HepG2 (cell line): ENCODE data around the gene CHST6. TPM values are rescaled to one million over a fixed set of nuclear protein-coding genes. Genes with fewer than 3 reads are reported as not detected.
A peak's percentile ranks its signal among the peaks of the same experiment; 100 is the strongest.

ENCODE experiments used
- ATAC-seq: fragments of 200-7000 bp; cut with Tn5 transposase; 3 replicates; pipeline ENCODE4 v1.9.1; 2020; ENCODE audit warnings: mild to moderate bottlenecking, moderate library complexity
- BruUV-seq: library from RNA; stranded (reverse); fragments of 400-500 nt; replicated peaks from 2 replicates; lab custom pipeline; 2021; lab: Mats Ljungman, UMichigan
- CTCF ChIA-PET: fragments of 300-600 bp; formaldehyde crosslinking; extraction: SDS; loops from one replicate; lab custom pipeline; 2021; ENCODE audit warnings: low total read pairs, inconsistent platforms, low intra/inter-chr PET ratio; lab: Yijun Ruan, JAX
- POLR2A ChIA-PET: fragments of 350-600 bp; sonication (Branson Sonifier 250); formaldehyde crosslinking; loops from one replicate; lab custom pipeline; 2020; ENCODE audit warnings: antibody characterized with exemption, inconsistent platforms; lab: Yijun Ruan, JAX
- DNase-seq: peaks from one replicate; pipeline ENCODE4 v3.0.0-alpha.2; 2015; ENCODE audit warnings: low spot score
- FAIRE-seq: peaks from 3 replicates; lab custom pipeline; 2011; peaks lifted over from hg19 to GRCh38; lab: Jason Lieb, UNC
- H2AFZ ChIP-seq: one replicate; pipeline ENCODE4 v1.6.1; 2011; ENCODE audit warnings: low read length, inconsistent platforms
- H3K27ac ChIP-seq: fragments of 300-600 bp; 3 replicates; pipeline ENCODE4 v1.8.0; 2011; ENCODE audit warnings: mixed run types, mild to moderate bottlenecking, mixed read lengths, low read length, inconsistent platforms; ENCODE audit not compliant: insufficient read depth; ENCODE audit errors: extremely low read length
- H3K27me3 ChIP-seq, 2 experiments: fragments of 200-600 bp in 1 of 2; 2 replicates in 1 of 2; 3 replicates in 1 of 2; pipeline versions ENCODE4 v1.6.0 to v1.8.0; 2011; ENCODE audit warnings: low read length in 2 of 2, mild to moderate bottlenecking in 2 of 2, moderate library complexity in 2 of 2, inconsistent platforms in 1 of 2; ENCODE audit not compliant: insufficient read depth in 2 of 2, control insufficient read depth in 1 of 2
- H3K36me3 ChIP-seq, 2 experiments: fragments of 200-600 bp in 1 of 2; replicated peaks in 1 of 2; 2 replicates in 1 of 2; 3 replicates in 1 of 2; pipeline versions ENCODE4 v1.5.1 to v1.8.0; 2011; ENCODE audit warnings: low read length in 2 of 2, inconsistent platforms in 1 of 2; ENCODE audit not compliant: insufficient read depth in 2 of 2, control insufficient read depth in 1 of 2
- H3K4me1 ChIP-seq: 2 replicates; pipeline ENCODE4 v1.5.1; 2012; ENCODE audit warnings: low read length, inconsistent platforms; ENCODE audit not compliant: insufficient read depth
- H3K4me2 ChIP-seq: 2 replicates; pipeline ENCODE4 v1.6.0; 2011; ENCODE audit warnings: low read depth, low read length, inconsistent platforms
- H3K4me3 ChIP-seq, 3 experiments: fragments of 200-600 bp in 1 of 3; sonication (generic), shearing (Covaris generic) in 1 of 3; replicated peaks in 1 of 3; 2 replicates each; pipeline ENCODE4 v1.5.1; 2011 to 2016; ENCODE audit warnings: low read length in 3 of 3, inconsistent platforms in 2 of 3, low read depth in 2 of 3, mild to moderate bottlenecking in 2 of 3, control low read depth in 1 of 3, mixed read lengths in 1 of 3; ENCODE audit not compliant: insufficient read depth in 1 of 3
- H3K79me2 ChIP-seq: one replicate; pipeline ENCODE4 v1.6.1; 2011; ENCODE audit warnings: low read length, inconsistent platforms; ENCODE audit not compliant: insufficient read depth
- H3K9ac ChIP-seq: 2 replicates; pipeline ENCODE4 v1.6.0; 2011; ENCODE audit warnings: mild to moderate bottlenecking, low read depth, low read length, inconsistent platforms; ENCODE audit not compliant: insufficient read depth
- H3K9me3 ChIP-seq: 2 replicates; pipeline ENCODE4 v1.5.1; 2012; ENCODE audit warnings: mild to moderate bottlenecking, low read length
- H4K20me1 ChIP-seq: 2 replicates; pipeline ENCODE4 v1.6.0; 2011; ENCODE audit warnings: inconsistent platforms, mild to moderate bottlenecking, low read length, moderate library complexity; ENCODE audit not compliant: insufficient read depth
- LBX2 ChIP-seq: sonication (generic); formaldehyde crosslinking; IDR thresholded peaks from 2 replicates; pipeline ENCODE4 v1.5.0; 2020; ENCODE audit warnings: missing genetic modification reagents, mild to moderate bottlenecking, borderline replicate concordance
- NFKB2 ChIP-seq: sonication (generic); formaldehyde crosslinking; IDR thresholded peaks from 2 replicates; pipeline ENCODE4 v1.4.0; 2020; ENCODE audit warnings: missing genetic modification reagents, borderline replicate concordance
- ZNF430 ChIP-seq: sonication (generic); formaldehyde crosslinking; IDR thresholded peaks from 2 replicates; pipeline ENCODE4 v1.9.0; 2021; ENCODE audit warnings: mild to moderate bottlenecking, missing genetic modification reagents
- WGBS: methylation state at CpG from one replicate; pipeline ENCODE4 v1.1.6; 2017; ENCODE audit warnings: low lambda C conversion rate; 5-methylcytosine and 5-hydroxymethylcytosine counted together
- in situ Hi-C: cut with HindIII; loops from 2 replicates; pipeline ENCODE4 v1.10.0; 2017; ENCODE audit warnings: low pct_unique_long_range_greater_than_20kb; ENCODE audit not compliant: extremely low pct_ligation_motif_present
- intact Hi-C: fragments of 100-400 bp; cut with micrococcal nuclease; formaldehyde crosslinking; loops from one replicate; pipeline ENCODE4 v1.10.0; 2022; ENCODE audit not compliant: unreplicated experiment
- polyA plus RNA-seq, 8 experiments: library from polyadenylated mRNA; depleted of rRNA in 3 of 8; stranded (reverse) in 7 of 8; unstranded in 1 of 8; fragments of >200 nt; fragmentation: Illumina TruSeq in 4 of 8; extraction: Trizol in 4 of 8; gene quantifications; 2 replicates each; pipeline versions ENCODE4 v1.2.1 to v1.2.3, GENCODE V29; 2011 to 2016; ENCODE audit warnings: low read depth in 4 of 8, missing spikeins in 1 of 8, mixed read lengths in 1 of 8; ENCODE audit not compliant: insufficient read depth in 1 of 8
- total RNA-seq, 5 experiments: library from RNA; depleted of rRNA; stranded (reverse); fragments of >200 nt; fragmentation: Illumina TruSeq; extraction: Trizol; gene quantifications; 2 replicates each; pipeline ENCODE4 v1.2.3, GENCODE V29; 2016; ENCODE audit warnings: low read depth in 1 of 5
- TF ChIP-seq, protein P1 (sequence below): sonication (generic); formaldehyde crosslinking; IDR thresholded peaks from 2 replicates; pipeline ENCODE4 v1.4.0; 2020; ENCODE audit warnings: missing genetic modification reagents
- TF ChIP-seq, protein P2 (sequence below): sonication (generic); formaldehyde crosslinking; IDR thresholded peaks from 2 replicates; pipeline ENCODE4 v1.4.0; 2020; ENCODE audit warnings: mild to moderate bottlenecking, missing genetic modification reagents

Gene CHST6
- total and polyA plus RNA-seq, 2 of the 13 experiments (the other 11 are each of a cell fraction or from before 2014, with no cell fraction given) = 0.18 to 0.91 TPM

GRCh38 chr16:75486676-75487313 is 8.4 kb downstream of the CHST6 start:
- Histone ChIP-seq H3K9ac (no peak overlapping the region), H2AFZ (no peak overlapping the region), H3K4me1 (peaks cover 44% of the 10 kb centered on the region), H3K79me2 (no peaks in the 10 kb centered on the region), H3K4me3 (no peak overlapping the region), H3K4me2 (peak overlapping the region; percentile 55), H3K27me3 (no peaks in the 10 kb centered on the region), H3K27ac (no peak overlapping the region), H3K9me3 (no peaks in the 10 kb centered on the region), H4K20me1 (no peaks in the 10 kb centered on the region), H3K36me3 (no peaks in the 10 kb centered on the region)
- CTCF ChIA-PET = no interaction called here
- intact Hi-C loops (no loop called here), in situ Hi-C loops (no loop called here)
- FAIRE-seq (no peak), DNase-seq (no peak), ATAC-seq (peak; percentile 18)
- TF ChIP-seq LBX2 = no peak
- TF ChIP-seq, protein P1, sequence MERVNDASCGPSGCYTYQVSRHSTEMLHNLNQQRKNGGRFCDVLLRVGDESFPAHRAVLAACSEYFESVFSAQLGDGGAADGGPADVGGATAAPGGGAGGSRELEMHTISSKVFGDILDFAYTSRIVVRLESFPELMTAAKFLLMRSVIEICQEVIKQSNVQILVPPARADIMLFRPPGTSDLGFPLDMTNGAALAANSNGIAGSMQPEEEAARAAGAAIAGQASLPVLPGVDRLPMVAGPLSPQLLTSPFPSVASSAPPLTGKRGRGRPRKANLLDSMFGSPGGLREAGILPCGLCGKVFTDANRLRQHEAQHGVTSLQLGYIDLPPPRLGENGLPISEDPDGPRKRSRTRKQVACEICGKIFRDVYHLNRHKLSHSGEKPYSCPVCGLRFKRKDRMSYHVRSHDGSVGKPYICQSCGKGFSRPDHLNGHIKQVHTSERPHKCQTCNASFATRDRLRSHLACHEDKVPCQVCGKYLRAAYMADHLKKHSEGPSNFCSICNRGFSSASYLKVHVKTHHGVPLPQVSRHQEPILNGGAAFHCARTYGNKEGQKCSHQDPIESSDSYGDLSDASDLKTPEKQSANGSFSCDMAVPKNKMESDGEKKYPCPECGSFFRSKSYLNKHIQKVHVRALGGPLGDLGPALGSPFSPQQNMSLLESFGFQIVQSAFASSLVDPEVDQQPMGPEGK (CRISPR knock-in tag) = no peak
- BruUV-seq = no TSS peak
- POLR2A ChIA-PET = interaction anchor here (1.0 kb wide), 1 partner anchor 30 kb away, joined by 5 read pairs; no protein-coding TSS in a partner anchor
- 62% methylated on average over 2 of the region's 2 CpGs for WGBS

DNA sequence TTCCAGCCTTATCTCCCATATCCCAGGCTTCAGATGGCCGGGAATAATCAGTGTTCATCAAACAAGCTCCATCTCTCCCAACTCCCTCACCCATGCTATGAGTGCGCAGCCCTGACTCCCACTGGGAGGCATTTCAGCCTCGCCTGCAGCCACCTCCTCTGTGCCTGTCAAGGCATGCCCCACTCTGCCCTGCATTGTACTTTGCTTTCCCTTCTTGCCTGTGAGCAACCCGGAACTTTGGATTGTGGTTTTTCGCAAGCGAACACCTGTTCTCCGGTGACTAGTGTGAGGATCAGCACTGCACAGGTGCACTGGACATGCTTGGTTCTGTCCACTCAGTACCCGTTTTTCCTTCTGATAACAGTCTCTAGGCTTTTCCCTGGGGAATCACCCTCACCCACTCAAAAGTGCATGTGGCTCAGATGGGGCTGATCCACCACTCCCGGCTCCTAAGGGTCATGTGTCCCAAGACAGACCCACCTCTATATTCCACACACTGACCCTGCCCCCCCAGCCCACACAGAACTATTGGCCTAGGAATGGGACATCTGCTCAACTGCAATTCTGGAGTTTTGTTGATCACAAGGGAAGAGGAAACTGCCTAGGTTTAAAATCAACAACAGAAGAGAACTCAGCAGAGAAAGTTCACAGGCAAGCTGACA is 9.1 kb downstream of the CHST6 start:
- FAIRE-seq (peak; percentile 8), ATAC-seq (peak; percentile 81), DNase-seq (no peak)
- H3K27me3 ChIP-seq = no peaks in the 10 kb centered on the region
- peaks cover 44% of the 10 kb centered on the region for H3K4me1 ChIP-seq
- H3K4me3 ChIP-seq = peak overlapping the region in 1 of 3 experiments; percentile 36; a peak in 1 of 6 replicates
- POLR2A ChIA-PET = interaction anchor here (1.0 kb wide), 1 partner anchor 31 kb away, joined by 5 read pairs; no protein-coding TSS in a partner anchor
- no TSS peak for BruUV-seq
- CTCF ChIA-PET = no interaction called here
- no peaks in the 10 kb centered on the region for H3K79me2 ChIP-seq
- intact Hi-C loops (no loop called here), in situ Hi-C loops (no loop called here)
- H3K9me3 ChIP-seq = no peaks in the 10 kb centered on the region
- H3K4me2 ChIP-seq = peak overlapping the region; percentile 55
- H3K9ac ChIP-seq = no peak overlapping the region
- no peaks in the 10 kb centered on the region for H4K20me1 ChIP-seq
- H2AFZ ChIP-seq = no peak overlapping the region
- H3K36me3 ChIP-seq = no peaks in the 10 kb centered on the region
- WGBS = 12% methylated on average over 9 of the region's 9 CpGs
- no peak overlapping the region for H3K27ac ChIP-seq
- TF ChIP-seq NFKB2 (peak; percentile 64; the same call in 1 of the 2 replicates), ZNF430 (CRISPR knock-in tag) (no peak)
- TF ChIP-seq, protein P2, sequence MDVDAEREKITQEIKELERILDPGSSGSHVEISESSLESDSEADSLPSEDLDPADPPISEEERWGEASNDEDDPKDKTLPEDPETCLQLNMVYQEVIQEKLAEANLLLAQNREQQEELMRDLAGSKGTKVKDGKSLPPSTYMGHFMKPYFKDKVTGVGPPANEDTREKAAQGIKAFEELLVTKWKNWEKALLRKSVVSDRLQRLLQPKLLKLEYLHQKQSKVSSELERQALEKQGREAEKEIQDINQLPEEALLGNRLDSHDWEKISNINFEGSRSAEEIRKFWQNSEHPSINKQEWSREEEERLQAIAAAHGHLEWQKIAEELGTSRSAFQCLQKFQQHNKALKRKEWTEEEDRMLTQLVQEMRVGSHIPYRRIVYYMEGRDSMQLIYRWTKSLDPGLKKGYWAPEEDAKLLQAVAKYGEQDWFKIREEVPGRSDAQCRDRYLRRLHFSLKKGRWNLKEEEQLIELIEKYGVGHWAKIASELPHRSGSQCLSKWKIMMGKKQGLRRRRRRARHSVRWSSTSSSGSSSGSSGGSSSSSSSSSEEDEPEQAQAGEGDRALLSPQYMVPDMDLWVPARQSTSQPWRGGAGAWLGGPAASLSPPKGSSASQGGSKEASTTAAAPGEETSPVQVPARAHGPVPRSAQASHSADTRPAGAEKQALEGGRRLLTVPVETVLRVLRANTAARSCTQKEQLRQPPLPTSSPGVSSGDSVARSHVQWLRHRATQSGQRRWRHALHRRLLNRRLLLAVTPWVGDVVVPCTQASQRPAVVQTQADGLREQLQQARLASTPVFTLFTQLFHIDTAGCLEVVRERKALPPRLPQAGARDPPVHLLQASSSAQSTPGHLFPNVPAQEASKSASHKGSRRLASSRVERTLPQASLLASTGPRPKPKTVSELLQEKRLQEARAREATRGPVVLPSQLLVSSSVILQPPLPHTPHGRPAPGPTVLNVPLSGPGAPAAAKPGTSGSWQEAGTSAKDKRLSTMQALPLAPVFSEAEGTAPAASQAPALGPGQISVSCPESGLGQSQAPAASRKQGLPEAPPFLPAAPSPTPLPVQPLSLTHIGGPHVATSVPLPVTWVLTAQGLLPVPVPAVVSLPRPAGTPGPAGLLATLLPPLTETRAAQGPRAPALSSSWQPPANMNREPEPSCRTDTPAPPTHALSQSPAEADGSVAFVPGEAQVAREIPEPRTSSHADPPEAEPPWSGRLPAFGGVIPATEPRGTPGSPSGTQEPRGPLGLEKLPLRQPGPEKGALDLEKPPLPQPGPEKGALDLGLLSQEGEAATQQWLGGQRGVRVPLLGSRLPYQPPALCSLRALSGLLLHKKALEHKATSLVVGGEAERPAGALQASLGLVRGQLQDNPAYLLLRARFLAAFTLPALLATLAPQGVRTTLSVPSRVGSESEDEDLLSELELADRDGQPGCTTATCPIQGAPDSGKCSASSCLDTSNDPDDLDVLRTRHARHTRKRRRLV (CRISPR knock-in tag) = no peak
